DMS79 (cell line): ENCODE results near the gene TPPP.

Source experiments
- DNase-seq: peaks from one replicate; lab custom pipeline; 2025; lab: John Stamatoyannopoulos, UW

Gene TPPP

DNA sequence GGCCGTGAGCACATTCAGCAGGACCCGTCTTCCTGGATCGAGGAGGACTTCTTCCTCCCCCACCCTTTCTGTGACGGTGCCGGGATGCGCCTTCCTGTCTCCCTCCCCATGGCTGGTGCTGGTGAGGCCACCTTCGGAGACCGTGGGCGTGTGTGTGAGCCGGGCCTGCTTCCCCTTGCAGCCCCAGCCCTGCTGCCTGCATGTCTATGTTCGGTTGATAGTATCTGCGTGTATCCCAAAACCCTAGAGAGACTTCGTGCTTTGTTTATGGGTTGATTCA is 68.3 kb downstream of the TPPP start:
- DNase-seq = no peak

- DNase-seq = no peak
Observed at GRCh38 chr5:624118-624950, 68.8 kb downstream of the TPPP start.

DNA sequence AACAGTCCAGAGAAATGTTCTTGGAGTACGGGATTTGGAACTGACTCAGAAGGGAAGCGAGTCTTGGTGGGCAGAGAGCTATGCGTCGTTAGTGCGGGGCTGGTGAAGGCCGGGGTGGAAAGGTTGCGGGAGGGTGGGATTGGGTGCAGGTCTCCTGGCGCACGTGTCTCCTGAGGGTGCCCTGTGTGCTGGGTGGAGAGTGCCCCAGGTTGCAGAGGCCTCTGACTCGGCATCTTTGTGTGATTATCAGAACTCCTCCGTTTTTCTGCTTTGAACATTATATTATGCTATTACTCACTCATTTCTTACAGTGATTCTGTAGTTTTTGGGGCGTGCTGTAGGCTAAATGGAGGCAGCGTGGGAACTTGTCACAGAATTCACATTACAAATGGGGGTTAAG is 69.6 kb downstream of the TPPP start:
- no peak for DNase-seq

DNA sequence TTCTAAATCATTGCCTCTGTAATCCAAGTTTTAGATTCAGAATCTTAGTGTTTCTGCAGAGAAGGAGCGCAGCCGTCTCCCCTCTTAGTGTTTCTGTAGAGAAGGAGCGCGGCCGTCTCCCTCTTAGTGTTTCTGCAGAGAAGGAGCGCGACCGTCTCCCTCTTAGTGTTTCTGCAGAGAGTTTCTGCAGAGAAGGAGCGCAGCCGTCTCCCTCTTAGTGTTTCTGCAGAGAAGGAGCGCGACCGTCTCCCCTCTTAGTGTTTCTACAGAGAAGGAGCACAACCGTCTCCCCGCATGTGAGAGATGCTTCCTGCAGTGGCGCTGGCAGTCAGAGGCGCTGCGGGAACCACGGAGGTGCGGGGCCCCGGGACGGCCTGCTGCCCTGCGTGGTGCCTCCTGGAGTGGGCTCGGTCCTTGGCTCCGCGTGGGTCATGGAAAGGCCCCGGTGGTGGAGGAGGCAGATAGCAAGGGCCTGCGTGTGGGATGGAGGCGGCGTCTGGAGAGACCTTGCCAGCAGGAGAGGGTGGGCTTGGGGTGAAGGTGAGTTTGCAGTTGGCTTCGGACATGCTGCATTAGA is 70.1 kb downstream of the TPPP start:
- no peak for DNase-seq

GRCh38 chr5:622359-622758 is 70.8 kb downstream of the TPPP start:
- DNase-seq = no peak

- no peak for DNase-seq
Observed at GRCh38 chr5:621341-621761, 71.8 kb downstream of the TPPP start.

DNA sequence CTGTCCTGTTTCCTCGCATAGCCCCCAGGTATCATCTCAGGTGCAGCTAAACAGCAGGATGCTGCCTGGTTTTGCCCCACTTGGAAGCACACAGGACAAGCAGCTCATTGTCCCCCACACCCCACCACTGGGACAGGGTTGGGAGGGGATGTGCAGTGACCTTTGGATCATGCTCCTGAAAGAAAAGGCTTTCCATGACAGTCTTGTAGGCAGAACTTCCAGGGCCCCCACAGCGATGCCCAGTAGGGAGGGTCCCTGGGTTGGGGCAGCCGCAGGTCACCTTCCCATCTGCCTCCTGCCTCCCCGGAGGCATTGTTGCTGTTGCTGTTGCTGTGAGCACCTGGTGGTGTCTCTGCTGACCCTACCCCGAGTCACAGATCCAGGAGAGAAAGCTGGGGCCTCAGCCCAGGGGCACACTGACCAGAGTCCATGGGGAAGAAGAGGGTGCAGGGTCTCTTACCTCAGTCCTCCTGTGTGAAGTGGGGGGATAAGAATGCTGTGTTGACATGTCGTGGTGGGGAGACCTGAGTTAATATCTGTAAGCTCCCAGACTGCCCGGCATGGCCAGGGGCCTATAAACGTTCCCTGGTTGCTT is 72.5 kb downstream of the TPPP start:
- DNase-seq = no peak

- no peak for DNase-seq
Observed at GRCh38 chr5:620152-620551, 73.0 kb downstream of the TPPP start.

DNA sequence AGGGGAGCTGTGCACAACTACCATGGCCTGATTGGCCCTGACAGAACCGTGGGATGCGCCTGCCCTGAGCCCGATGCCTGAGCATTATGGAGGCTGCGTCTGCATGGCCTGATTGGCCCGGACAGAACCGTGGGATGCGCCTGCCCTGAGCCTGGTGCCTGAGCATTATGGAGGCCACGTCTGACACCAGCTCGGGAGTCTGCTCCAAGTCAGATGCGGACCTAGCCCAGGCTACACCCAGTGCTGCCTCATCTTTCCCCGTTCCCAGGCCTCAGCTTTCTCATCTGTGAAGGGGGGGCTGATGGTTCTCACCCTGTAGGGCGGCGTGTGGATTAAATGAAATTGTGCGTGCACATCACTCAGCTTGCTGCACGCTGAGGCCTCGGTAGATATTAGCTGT is 73.7 kb downstream of the TPPP start:
- no peak for DNase-seq

DNA sequence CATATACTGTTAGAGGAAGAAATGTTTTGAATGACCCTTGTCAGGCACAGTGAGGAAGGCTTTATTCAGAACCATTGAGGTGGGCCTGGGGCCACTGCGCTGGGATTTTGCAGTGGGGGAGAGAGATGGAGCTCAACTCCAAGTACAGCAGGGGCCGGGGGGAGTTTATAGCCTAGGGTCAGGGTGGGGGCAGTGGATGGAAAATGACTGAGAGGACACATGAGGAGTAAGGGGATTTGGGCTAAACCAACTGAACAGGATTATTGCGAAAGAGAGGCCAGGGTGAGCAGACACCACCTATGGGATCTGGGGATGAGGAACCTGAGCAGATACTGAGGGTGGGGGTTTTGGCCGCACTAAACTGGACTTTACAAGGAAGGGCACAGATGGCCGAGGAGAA is 74.7 kb downstream of the TPPP start:
- no peak for DNase-seq

GRCh38 chr5:617896-618295 is 75.3 kb downstream of the TPPP start:
- DNase-seq = no peak

DNA sequence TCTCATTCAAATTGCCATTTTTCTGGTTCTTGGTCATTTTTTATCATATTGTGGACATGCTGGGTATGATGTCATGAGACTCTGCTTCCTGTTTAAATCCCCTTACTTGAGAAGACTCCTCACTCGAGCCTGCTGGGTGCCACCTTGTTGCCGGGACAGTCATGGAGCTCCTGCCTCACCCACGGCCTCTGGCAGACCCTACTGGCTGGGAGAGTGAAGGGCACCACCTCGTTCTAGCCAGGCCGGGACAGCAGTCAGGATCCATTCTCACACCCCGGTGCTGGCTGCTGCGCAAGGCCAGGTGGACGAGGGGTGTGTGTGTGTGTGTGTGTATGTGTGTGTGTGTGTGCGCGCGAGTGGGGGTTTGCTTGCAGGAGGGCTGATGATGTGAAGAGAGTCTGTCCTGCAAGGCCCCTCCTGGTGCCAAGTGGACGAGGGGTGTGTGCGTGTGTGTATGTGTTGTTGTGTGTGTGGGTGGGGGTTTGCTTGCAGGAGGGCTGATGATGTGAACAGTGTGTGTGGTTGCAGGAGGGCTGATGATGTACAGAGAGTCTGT is 76.6 kb downstream of the TPPP start:
- no peak for DNase-seq

DNA sequence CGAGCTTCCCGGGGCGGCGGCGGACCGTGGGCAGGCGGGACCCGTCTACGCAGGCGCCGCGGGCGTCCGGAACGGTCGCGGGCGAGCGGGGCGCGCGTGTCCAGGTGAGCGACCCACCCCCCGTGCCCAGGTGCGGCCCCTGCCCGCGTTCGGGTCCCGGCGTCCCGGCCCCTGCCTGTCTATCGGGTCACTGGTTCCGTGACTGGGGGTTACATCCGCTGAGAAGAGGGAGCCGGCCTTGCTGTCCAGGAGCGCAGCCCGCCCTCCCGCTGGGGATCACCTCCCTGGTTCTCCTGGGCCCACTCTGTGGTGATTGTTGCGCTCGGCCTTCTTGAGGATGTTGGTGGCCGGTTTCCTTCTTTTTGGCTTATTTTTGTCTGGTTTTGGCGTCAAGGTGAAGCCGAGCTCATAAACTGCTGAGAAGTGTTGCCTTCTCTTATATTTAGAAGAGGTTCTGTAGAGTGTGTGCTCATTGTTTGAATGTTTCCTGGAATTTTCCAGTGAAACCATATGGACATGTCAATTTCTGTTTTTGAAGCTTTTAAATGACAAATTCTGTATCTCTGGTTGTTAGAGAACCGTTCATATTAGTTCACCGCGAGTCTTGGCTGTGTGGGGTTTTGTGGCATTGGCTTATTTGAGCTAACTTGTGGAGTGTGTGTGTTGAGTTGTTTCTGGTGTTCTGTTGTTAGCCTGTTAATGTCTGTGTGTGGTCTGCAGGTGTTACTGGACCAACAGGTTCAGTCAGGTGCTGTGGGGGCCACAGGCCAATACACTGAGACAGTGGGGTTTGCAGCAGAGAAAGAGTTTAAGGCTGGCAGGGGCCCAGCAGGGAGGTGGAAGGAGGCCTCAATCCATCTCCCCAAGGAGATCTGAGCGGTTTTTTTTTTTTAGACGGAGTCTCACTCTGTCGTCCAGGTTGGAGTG is 80.4 kb downstream of the TPPP start:
- DNase-seq = no peak

DNA sequence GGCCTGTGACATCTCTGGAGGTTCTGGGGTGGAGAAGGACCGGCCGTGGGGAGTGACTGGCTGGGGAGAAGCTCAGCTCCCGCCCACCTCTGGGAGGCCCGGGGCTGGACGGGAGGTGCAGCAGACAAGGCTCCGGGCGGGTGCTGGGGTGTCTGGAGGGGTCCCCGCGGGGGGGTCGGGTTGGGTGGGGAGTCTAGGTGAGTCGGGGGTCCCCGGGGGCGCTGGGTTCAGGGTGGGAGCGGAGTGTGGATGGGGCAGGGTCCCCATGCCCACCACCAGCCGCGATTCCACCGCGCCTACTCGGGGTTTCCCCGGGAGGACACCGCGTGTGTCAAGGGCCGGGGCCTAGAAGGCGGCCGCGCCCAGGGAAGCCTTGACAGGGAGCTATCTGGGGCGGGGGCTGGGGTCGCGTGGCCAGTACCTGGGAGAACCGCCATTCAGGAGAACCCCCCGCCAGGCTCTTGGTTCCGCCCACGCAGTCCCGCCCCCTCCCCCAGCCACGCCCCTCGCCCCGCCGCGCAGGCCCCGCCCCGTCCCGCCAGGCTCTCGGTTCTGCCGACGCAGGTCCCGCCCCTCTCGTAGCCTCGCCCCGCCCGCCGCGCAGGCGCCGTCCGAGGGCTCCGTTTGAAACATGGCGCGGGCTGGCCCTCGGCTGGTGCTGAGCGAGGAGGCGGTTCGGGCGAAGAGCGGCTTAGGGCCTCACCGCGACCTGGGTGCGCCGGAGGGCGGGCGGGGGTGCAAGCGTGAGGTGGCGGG is 81.2 kb downstream of the TPPP start, which contains the start of gene CEP72:
CEP72 (plus strand) TSS at position 610 of the 756 bp plus-strand sequence; CDS start at position 632, 22 bp downstream.
- DNase-seq = peak; percentile 59

- DNase-seq = no peak
Observed at GRCh38 chr5:610744-611730, 82.1 kb downstream of the TPPP start.

DNA sequence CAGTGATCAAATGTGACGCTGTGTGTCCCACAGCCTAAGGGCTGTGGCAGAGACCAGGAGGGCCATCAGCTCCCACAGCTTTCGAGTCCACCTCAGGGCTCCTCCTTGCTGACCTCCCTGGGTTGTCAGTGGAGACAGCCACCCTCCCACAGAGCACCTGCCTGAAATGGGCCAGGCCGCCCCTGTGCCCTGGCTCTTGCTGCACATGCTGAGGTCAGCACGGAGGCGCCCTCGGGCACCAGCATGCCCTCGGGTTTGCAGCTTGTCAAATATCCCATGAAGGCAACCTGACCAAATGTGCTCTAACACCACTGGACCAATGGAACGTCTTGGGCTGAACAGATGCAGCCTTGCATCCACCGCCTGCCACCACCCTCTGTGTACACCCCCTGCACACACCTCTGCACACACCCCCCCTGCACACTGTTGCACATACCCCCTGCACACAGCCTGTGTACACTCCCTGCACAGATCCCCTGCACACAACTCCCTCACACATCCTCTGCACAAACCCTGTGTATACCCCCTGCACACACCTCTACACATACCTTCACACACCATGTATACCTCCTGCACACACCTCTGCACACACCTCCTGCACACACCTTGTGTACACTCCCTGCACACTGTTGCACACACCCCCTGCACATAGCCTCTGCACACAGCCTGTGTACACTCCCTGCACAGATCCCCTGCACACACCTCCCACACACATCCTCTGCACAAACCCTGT is 83.0 kb downstream of the TPPP start:
- no peak for DNase-seq
